Fibroblast of pulmonary artery (primary cell): ENCODE results near the gene PLXNA3.

Experiments used
- DNase-seq: peaks from one replicate; pipeline ENCODE4 v3.0.0-alpha.2; 2010; ENCODE audit warnings: low read depth
- H3K4me3 ChIP-seq: replicated peaks from 2 replicates; pipeline ENCODE4 v1.5.1; 2011; ENCODE audit warnings: low read depth, mild to moderate bottlenecking, control low read depth, low read length, moderate library complexity
- CTCF ChIP-seq: IDR thresholded peaks from 2 replicates; pipeline ENCODE4 v1.5.1; 2011; ENCODE audit warnings: mild to moderate bottlenecking, control low read depth, low read length, inconsistent platforms; ENCODE audit errors: missing control alignments

Gene PLXNA3

DNA sequence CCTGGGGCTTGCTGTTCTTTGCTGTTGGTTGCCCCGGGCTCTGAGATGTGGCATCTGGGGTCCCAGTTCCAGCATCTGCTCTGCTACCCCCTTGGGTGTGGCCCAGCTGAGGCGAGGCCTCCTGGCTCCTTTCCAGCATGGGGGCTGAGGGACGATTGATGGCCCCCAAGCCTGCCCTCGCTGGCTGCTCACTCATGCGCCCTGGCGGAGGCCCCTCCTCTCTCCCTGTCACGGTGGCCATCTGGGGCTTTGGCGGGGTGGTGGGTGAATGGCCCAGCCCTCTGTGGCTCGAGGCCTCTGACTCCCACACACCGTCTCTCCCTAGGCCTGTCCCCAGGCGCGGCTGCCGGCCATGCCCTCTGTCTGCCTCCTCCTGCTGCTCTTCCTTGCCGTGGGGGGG is 1.8 kb downstream of the PLXNA3 start:
- peak overlapping the region; percentile 69 for H3K4me3 ChIP-seq
- no peak for TF ChIP-seq CTCF
- no peak for DNase-seq

- no peak for TF ChIP-seq CTCF
- no peak overlapping the region for H3K4me3 ChIP-seq
- no peak for DNase-seq
Measured at GRCh38 chrX:154460326-154460725, 2.2 kb downstream of the PLXNA3 start.

DNA sequence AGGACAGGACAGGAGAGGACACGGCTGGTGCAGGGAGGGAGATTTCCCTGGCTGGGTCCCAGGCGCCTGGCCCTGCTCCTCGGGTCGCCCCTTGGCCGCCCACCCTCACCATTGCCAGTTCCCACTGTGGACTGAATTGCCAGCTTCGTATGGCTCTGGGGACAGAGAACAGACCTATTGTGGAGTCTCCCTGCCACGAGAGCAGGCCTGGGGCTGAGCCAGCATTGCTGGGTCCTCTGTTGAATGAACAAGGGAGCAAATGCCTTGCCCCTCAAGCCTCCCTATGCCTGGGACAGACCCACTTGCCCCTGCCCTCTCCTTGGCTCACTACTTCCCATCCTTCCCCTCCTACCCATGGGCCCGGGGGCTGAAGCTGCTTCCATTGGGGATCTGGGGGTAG is 4.3 kb downstream of the PLXNA3 start:
- no peak for DNase-seq
- H3K4me3 ChIP-seq = no peak overlapping the region
- TF ChIP-seq CTCF = no peak

GRCh38 chrX:154463611-154464220 is 5.6 kb downstream of the PLXNA3 start:
- no peak for DNase-seq
- H3K4me3 ChIP-seq = no peak overlapping the region
- TF ChIP-seq CTCF = no peak

DNA sequence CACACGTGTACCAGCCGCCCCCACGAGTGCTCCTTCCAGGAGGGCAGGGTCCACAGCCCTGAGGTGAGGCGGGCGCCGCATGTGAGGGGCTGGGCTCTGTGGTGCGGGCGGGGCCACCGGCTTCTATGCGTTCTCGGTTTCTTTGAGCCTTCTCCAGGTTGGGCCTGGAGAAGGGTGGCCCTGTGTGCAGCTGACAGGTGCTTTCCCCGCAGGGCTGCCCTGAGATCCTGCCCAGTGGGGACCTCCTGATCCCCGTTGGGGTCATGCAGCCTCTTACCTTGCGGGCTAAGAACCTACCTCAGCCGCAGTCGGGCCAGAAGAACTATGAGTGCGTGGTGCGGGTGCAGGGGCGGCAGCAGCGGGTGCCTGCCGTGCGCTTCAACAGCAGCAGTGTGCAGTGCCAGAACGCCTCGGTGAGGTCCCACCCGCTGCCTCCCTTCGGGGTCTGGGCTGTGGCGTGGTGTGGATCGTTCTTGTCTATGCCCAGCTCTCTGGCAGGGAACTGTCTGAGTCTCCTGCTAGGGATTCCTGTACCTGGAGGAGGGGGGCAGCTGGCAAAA is 6.8 kb downstream of the PLXNA3 start:
- TF ChIP-seq CTCF = no peak
- H3K4me3 ChIP-seq = no peak overlapping the region
- DNase-seq = no peak

GRCh38 chrX:154465601-154466000 is 7.5 kb downstream of the PLXNA3 start:
- no peak for DNase-seq
- no peak overlapping the region for H3K4me3 ChIP-seq
- no peak for TF ChIP-seq CTCF

- DNase-seq = no peak
- no peak overlapping the region for H3K4me3 ChIP-seq
- TF ChIP-seq CTCF = no peak
Measured at GRCh38 chrX:154466036-154466435, 8.0 kb downstream of the PLXNA3 start.
